HepG2 (cell line): ENCODE data around the gene LZTS2. TPM values are rescaled to one million over a fixed set of nuclear protein-coding genes. Genes with fewer than 3 reads are reported as not detected.

Experiments
- AFF4 ChIP-seq: sonication (generic); formaldehyde crosslinking; IDR thresholded peaks from 2 replicates; pipeline ENCODE4 v1.4.0; 2020; ENCODE audit warnings: missing genetic modification reagents
- ARID2 ChIP-seq: sonication (generic); formaldehyde crosslinking; IDR thresholded peaks from 2 replicates; pipeline ENCODE4 v1.8.1; 2022; ENCODE audit warnings: mild to moderate bottlenecking, missing genetic modification reagents, borderline replicate concordance
- CERS6 ChIP-seq: sonication (generic); formaldehyde crosslinking; IDR thresholded peaks from 2 replicates; pipeline ENCODE4 v1.5.0; 2020; ENCODE audit warnings: missing genetic modification reagents
- CREM ChIP-seq, 2 experiments: sonication (generic) in 1 of 2; formaldehyde crosslinking in 1 of 2; IDR thresholded peaks; 2 replicates each; pipeline versions ENCODE4 v1.4.0 to v1.6.1; 2016 to 2020; ENCODE audit warnings: antibody characterized with exemption in 1 of 2, mild to moderate bottlenecking in 1 of 2, missing genetic modification reagents in 1 of 2
- DNMT1 ChIP-seq: sonication (generic); formaldehyde crosslinking; IDR thresholded peaks from 2 replicates; pipeline ENCODE4 v1.5.1; 2020; ENCODE audit warnings: mild to moderate bottlenecking, missing genetic modification reagents
- EP300 ChIP-seq, 3 experiments: sonication (generic) in 1 of 3; formaldehyde crosslinking in 1 of 3; IDR thresholded peaks; 2 replicates each; pipeline versions ENCODE4 v1.5.1 to v1.6.1; 2011 to 2020; ENCODE audit warnings: low read depth in 2 of 3, low read length in 2 of 3, borderline replicate concordance in 1 of 3, improper control_type of control experiment in 1 of 3, mild to moderate bottlenecking in 1 of 3, missing genetic modification reagents in 1 of 3, moderate library complexity in 1 of 3
- ETV5 ChIP-seq: IDR thresholded peaks from 2 replicates; pipeline ENCODE4 v1.6.1; 2018; ENCODE audit warnings: missing biosample characterization, missing genetic modification reagents, inconsistent platforms, borderline replicate concordance
- HNRNPK ChIP-seq: fragments of 200-400 bp; formaldehyde crosslinking; IDR thresholded peaks from 2 replicates; pipeline ENCODE4 v1.6.1; 2018; ENCODE audit warnings: low read length, low read depth, moderate library complexity, mild to moderate bottlenecking; ENCODE audit not compliant: poor library complexity, severe bottlenecking
- JUNB ChIP-seq: sonication (generic); formaldehyde crosslinking; IDR thresholded peaks from 2 replicates; pipeline ENCODE4 v1.8.0; 2022; ENCODE audit warnings: missing genetic modification reagents, mild to moderate bottlenecking, borderline replicate concordance
- KDM2A ChIP-seq: sonication (generic); formaldehyde crosslinking; IDR thresholded peaks from 2 replicates; pipeline ENCODE4 v1.4.0; 2020; ENCODE audit warnings: low read depth, missing genetic modification reagents, borderline replicate concordance
- MAFF ChIP-seq: IDR thresholded peaks from 2 replicates; pipeline ENCODE4 v1.6.1; 2011; ENCODE audit warnings: low read depth, low read length, improper control_type of control experiment
- MEF2D ChIP-seq: sonication (generic); formaldehyde crosslinking; IDR thresholded peaks from 2 replicates; pipeline ENCODE4 v1.5.1; 2020; ENCODE audit warnings: mild to moderate bottlenecking, missing genetic modification reagents
- NFATC3 ChIP-seq: sonication (generic); formaldehyde crosslinking; IDR thresholded peaks from 2 replicates; pipeline ENCODE4 v1.5.1; 2020; ENCODE audit warnings: mild to moderate bottlenecking, missing genetic modification reagents
- PHF21A ChIP-seq: sonication (generic); formaldehyde crosslinking; IDR thresholded peaks from 2 replicates; pipeline ENCODE4 v1.5.0; 2020; ENCODE audit warnings: mild to moderate bottlenecking, missing genetic modification reagents
- POLR2G ChIP-seq: fragments of 200-400 bp; formaldehyde crosslinking; IDR thresholded peaks from 2 replicates; pipeline ENCODE4 v1.6.1; 2018; ENCODE audit warnings: mild to moderate bottlenecking, low read depth, low read length, moderate library complexity
- RFXAP ChIP-seq: sonication (generic); formaldehyde crosslinking; IDR thresholded peaks from 2 replicates; pipeline ENCODE4 v1.4.0; 2020; ENCODE audit warnings: missing genetic modification reagents, borderline replicate concordance
- ZBTB20 ChIP-seq: sonication (generic); formaldehyde crosslinking; IDR thresholded peaks from 2 replicates; pipeline ENCODE4 v1.8.1; 2023; ENCODE audit warnings: missing genetic modification reagents, low read depth, mild to moderate bottlenecking, borderline replicate concordance
- ZBTB3 ChIP-seq: sonication (generic); formaldehyde crosslinking; IDR thresholded peaks from 2 replicates; pipeline ENCODE4 v1.4.0; 2020; ENCODE audit warnings: low read depth, mild to moderate bottlenecking, moderate library complexity, missing genetic modification reagents, borderline replicate concordance
- ZNF101 ChIP-seq: sonication (generic); formaldehyde crosslinking; IDR thresholded peaks from 2 replicates; pipeline ENCODE4 v1.4.0; 2020; ENCODE audit warnings: mild to moderate bottlenecking, low read depth, missing genetic modification reagents, borderline replicate concordance
- ZNF329 ChIP-seq: sonication (generic); formaldehyde crosslinking; IDR thresholded peaks from 2 replicates; pipeline ENCODE4 v1.9.0; 2021; ENCODE audit warnings: low read depth, mild to moderate bottlenecking, missing genetic modification reagents
- ZNF660 ChIP-seq: sonication (generic); formaldehyde crosslinking; IDR thresholded peaks from 2 replicates; pipeline ENCODE4 v1.5.1; 2020; ENCODE audit warnings: mild to moderate bottlenecking, low read depth, missing genetic modification reagents, borderline replicate concordance
- ZNF784 ChIP-seq: sonication (generic); formaldehyde crosslinking; IDR thresholded peaks from 2 replicates; pipeline ENCODE4 v1.5.1; 2020; ENCODE audit warnings: missing genetic modification reagents, mild to moderate bottlenecking, borderline replicate concordance
- polyA plus RNA-seq, 8 experiments: library from polyadenylated mRNA; depleted of rRNA in 3 of 8; stranded (reverse) in 7 of 8; unstranded in 1 of 8; fragments of >200 nt; fragmentation: Illumina TruSeq in 4 of 8; extraction: Trizol in 4 of 8; gene quantifications; 2 replicates each; pipeline versions ENCODE4 v1.2.1 to v1.2.3, GENCODE V29; 2011 to 2016; ENCODE audit warnings: low read depth in 4 of 8, missing spikeins in 1 of 8, mixed read lengths in 1 of 8; ENCODE audit not compliant: insufficient read depth in 1 of 8
- total RNA-seq, 5 experiments: library from RNA; depleted of rRNA; stranded (reverse); fragments of >200 nt; fragmentation: Illumina TruSeq; extraction: Trizol; gene quantifications; 2 replicates each; pipeline ENCODE4 v1.2.3, GENCODE V29; 2016; ENCODE audit warnings: low read depth in 1 of 5

Gene LZTS2
- total and polyA plus RNA-seq, 2 of the 13 experiments (the other 11 are each of a cell fraction or from before 2014, with no cell fraction given): 43.6 to 65.6 TPM

- TF ChIP-seq CERS6 (0 out of 2 replicates have a peak, but pooled peaks have one; percentile 16), CREM (IDR thresholded peaks at IDR 0.05) (peak; percentile 70), CREM (CRISPR knock-in tag; IDR thresholded peaks at IDR 0.05) (no peak), RFXAP (CRISPR knock-in tag) (no peak), ZNF101 (CRISPR knock-in tag) (no peak), ZNF660 (peak; percentile 36; the same call in 1 of the 2 replicates), AFF4 (0 out of 2 replicates have a peak, but pooled peaks have one; percentile 45), ETV5 (peak; percentile 61), HNRNPK (peak; percentile 47), MEF2D (CRISPR knock-in tag) (peak; percentile 57; the same call in 1 of the 2 replicates), KDM2A (peak; percentile 98), POLR2G (peak; percentile 89), EP300 (IDR thresholded peaks at IDR 0.05; ENCODE audit: low read depth in 2 of 2, low read length in 2 of 2) (no peak), EP300 (CRISPR knock-in tag; IDR thresholded peaks at IDR 0.05; ENCODE audit: borderline replicate concordance) (0 out of 2 replicates have a peak, but pooled peaks have one; percentile 18), ZNF784 (CRISPR knock-in tag) (peak; percentile 85; the same call in 1 of the 2 replicates), ARID2 (CRISPR knock-in tag) (peak; percentile 88; the same call in 1 of the 2 replicates), JUNB (CRISPR knock-in tag) (peak; percentile 55; the same call in 1 of the 2 replicates), NFATC3 (peak; percentile 21; the same call in 1 of the 2 replicates), PHF21A (CRISPR knock-in tag) (peak; percentile 70), ZBTB20 (CRISPR knock-in tag) (peak; percentile 75; the same call in 1 of the 2 replicates), DNMT1 (CRISPR knock-in tag) (0 out of 2 replicates have a peak, but pooled peaks have one; percentile 44), ZBTB3 (CRISPR knock-in tag) (no peak), MAFF (no peak), ZNF329 (CRISPR knock-in tag) (0 out of 2 replicates have a peak, but pooled peaks have one; percentile 30)
Measured at GRCh38 chr10:100986952-100987684, 12.5 kb upstream of the LZTS2 start, which contains the start of the genes MRPL43 and TWNK (continued).
